ENCODE data around the gene PGRMC1.
"Not testable (repeated sequence)": the region's sequence is repeated elsewhere in the genome, so short reads cannot be mapped to it uniquely, and the experiment has no call there.

Gene PGRMC1

GRCh38 chrX:119235872-119236622, at the start of gene PGRMC1:
Gene PGRMC1 (plus strand): TSS chrX:119236285. CDS start chrX:119236364, 79 bp downstream.
- FAIRE-seq, result no peak

DNA sequence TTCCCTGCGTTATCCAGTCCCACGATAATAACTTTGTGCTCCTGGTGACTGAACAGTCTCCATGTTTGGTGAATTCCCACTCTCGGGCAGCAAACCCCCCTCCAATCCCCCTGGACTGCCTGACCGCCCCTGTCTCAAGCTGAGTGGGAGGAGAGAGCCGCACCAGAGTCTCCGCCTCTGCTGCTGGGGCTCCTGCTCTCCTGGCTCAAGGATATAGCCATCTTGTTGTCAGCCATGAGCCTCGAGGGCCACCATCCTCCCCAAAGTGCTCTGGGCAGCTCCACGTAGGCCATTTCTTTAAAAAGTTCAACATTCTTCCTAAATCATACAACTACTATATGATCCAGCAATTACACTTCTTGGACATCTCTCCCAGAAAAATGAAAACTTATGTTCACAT, 49.3 kb upstream of the PGRMC1 start:
- FAIRE-seq, result no peak

GRCh38 chrX:119187298-119187697, 48.8 kb upstream of the PGRMC1 start:
- FAIRE-seq, result no peak

DNA sequence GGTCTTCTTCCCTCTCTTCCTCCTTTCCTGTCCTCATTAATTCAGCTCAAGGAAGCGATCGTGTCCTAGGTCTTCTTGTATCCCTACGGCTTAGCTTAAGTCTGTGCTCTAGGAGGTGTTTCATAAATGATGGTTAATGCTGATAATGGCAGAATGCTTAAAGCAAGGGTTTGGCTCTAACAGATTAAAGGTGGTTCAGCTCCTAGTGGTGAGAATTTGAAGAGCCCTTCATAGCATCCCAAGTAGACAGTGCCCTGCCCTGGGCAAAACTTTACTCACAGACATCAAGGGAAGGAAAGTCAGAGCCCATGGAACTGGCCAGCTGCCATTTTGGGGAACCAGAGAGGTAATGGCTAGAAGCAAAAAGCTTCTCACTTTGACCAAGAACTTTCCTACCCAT, 47.0 kb upstream of the PGRMC1 start:
- FAIRE-seq, result no peak

GRCh38 chrX:119189595-119189994, 46.5 kb upstream of the PGRMC1 start:
- FAIRE-seq, result no peak

DNA sequence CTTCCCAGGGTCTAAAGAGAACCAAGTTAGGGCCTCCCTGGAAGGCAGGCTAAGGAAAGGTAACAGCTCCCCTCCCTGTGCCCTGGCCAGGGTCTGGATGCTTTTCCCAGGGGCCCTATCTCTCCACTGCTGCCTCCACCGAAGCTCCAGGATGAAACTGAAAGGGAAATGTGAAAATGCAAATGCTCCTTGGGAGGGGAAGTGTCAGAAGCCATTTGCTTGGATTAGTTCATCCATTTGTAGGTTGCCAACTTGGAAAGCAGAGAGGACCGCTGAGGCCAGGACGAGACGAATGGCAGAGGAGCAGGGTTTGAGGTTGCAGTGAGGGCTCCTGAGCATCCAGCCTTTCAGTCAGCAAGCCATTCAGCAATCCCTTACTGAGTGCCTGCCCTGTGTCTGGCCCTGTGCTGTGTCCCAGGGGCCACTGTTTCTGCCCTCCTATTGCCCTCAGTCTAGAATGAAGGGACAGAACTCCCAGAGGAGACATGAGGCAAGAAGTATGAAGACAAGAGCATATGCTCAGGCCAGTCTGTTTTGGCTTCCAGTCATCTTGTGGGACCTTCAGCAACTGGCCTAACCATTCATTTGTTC, 45.9 kb upstream of the PGRMC1 start:
- no peak for FAIRE-seq

DNA sequence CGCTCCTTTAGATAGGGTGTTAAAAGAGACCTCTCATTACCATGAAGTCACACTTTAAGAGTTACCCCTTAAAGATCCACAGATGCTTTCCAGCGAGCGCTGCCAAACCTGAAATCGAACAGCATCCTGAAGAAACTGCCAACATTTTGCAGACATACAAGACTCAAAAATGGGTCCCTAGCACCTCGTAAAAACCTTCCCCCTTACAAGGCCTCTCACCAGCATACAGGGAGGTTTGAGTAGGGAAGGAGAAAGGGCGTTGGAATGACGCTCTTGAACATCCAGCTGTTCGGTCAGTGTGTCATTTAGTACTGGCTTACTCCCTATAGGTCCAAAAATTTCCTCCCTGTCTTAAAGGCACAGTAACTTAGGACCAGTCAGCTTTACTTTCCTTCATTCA, 45.3 kb upstream of the PGRMC1 start:
- no peak for FAIRE-seq

DNA sequence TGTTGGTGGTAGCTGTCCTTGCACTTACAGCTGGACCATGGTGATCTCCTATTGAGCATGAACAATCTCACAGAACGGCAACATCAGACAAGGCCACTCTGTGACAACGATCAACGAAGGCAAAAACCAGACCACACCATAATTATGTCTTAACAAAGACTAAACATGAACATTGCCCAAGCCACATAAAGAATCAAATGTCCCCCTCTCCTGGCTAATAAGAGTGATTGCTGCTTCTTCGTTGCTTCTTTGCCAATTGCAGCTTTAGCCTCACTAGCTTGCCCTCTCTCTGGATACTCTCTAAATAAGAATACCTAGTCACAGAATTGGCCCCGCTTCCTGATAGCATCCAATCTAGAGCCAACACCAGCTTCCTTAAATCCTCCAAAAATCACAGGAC, 41.5 kb upstream of the PGRMC1 start:
- FAIRE-seq, result no peak

DNA sequence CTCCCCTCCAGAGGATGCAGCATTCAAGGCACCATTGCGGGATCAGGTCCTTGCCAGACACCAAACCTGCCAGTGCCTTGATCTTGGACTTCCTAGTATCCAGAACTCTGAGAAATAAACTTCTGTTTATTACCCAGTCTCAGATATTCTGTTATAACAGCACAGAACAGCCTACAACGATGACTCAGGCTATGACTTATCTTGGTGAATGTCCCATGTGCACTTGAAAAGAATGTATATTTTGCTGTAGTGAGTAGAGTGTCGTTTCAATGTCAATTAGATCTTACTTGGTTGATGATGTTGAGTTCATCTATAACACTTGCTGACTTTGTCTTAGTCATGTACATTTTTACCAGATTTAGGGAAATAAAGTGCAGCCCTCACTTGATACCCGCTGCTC, 34.5 kb upstream of the PGRMC1 start:
- no peak for FAIRE-seq

- FAIRE-seq, result no peak
Observed at GRCh38 chrX:119206203-119206602, 29.9 kb upstream of the PGRMC1 start.

DNA sequence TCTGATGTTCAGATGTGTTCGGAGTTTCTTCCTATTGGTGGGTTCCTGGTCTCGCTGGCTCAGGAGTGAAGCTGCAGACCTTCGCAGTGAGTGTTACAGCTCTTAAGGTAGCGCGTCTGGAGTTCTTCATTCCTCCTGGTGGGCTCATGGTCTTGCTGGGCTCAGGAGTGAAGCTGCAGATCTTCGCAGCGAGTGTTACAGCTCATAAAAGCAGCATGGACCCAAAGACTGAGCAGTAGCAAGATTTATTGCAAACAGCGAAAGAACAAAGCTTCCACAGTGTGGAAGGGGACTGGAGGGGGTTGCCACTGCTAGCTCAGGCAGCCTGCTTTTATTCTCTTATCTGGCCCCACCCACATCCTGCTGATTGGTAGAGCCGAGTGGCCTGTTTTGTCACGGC, 28.6 kb upstream of the PGRMC1 start:
- FAIRE-seq, result not testable (repeated sequence)

GRCh38 chrX:119208401-119209057, 27.6 kb upstream of the PGRMC1 start:
- FAIRE-seq, result no peak

DNA sequence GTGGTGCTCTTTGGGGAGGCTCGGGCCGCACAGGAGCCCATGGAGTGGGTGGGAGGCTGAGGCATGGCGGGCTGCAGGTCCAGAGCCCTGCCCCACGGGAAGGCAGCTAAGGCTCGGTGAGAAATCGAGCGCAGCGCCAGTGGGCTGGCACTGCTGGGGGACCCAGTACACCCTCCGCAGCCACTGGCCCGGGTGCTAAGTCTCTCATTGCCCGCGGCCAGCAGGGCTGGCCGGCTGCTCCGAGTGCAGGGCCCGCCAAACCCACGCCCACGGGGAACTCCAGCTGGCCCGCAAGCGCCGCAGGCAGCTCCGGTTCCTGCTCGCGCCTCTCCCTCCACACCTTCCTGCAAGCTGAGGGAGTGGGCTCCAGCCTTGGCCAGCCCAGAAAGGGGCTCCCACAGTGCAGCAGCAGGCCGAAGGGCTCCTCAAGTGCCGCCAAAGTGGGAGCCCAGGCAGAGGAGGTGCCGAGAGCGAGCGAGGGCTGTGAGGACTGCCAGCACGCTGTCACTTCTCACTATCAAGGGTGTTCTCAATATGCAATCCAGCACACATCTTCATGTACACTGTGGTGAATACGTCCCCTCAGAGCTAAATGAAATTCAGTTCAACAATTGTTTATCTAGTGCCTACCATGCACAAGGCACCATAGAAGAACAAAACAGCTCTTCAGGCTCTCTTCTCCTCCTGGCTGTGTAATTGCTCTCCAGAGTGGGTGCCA, 25.0 kb upstream of the PGRMC1 start:
- not testable (repeated sequence) for FAIRE-seq

- no peak for FAIRE-seq
Observed at GRCh38 chrX:119211649-119212014, 24.5 kb upstream of the PGRMC1 start.

DNA sequence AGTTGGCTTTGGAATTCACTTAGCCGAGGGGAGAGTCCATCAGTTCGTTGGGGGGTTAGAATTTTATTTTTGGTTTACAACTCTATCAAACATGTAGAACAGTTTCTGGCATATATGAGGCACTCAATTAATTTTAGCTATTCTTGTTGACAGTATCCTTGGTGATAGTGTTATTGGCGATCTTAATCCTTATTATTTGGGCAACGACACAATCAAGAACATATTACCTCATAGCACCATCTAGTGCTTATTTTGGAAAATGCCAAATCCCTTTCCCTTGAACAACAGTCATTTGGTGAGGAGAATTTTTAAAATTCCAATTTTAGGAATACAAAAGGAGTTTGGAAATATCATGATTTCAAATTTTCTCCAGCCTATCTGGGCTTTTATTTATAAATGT, 17.9 kb upstream of the PGRMC1 start:
- peak; percentile 96 for FAIRE-seq

GRCh38 chrX:119222932-119223331, 13.2 kb upstream of the PGRMC1 start:
- FAIRE-seq, result no peak

- FAIRE-seq, result no peak
Observed at GRCh38 chrX:119223783-119224182, 12.3 kb upstream of the PGRMC1 start.

- no peak for FAIRE-seq
Observed at GRCh38 chrX:119226446-119226845, 9.6 kb upstream of the PGRMC1 start.

GRCh38 chrX:119228512-119229252, 7.4 kb upstream of the PGRMC1 start:
- no peak for FAIRE-seq

DNA sequence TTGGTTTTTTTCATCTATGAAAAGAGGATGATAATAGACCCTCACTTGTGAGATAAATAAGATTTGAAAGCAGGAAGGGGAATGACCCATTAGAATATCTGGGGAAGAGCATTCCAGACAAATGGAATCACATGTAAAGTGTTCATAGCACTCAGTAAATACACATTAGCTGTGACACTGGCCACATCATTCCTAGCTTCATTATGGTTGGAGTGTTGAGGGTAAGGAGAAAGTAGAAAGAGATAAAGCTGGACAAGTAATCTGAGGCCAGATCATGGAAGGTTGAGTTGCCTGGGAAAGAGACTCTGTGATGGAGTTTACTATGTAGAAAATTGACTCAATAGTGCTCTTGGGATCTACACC, 6.9 kb upstream of the PGRMC1 start:
- no peak for FAIRE-seq

GRCh38 chrX:119230850-119231249, 5.2 kb upstream of the PGRMC1 start:
- no peak for FAIRE-seq

GRCh38 chrX:119231936-119232445, 4.1 kb upstream of the PGRMC1 start:
- FAIRE-seq, result no peak

DNA sequence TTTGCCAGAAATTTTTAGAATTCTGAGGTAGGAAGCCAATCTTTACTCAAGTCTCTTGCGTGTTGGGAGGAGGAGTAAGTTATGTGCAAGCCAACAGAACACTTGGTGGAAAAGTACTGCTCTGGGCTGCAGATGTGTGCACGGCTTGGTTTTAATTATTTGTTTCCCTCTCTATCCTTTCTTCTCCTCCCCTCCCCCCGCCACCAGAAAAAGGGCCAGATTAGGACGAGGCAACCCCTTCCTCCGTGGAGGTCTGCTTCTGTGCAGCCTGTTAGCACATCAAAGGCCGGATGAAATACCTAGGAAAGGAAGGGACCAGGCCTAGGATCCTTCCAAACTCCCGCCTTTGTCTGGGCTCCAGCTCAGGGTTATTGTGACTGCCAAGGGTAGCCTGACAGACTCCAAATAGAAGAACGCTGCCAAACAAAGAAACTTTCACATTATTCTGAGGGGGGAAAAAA, 1.0 kb upstream of the PGRMC1 start:
- FAIRE-seq, result no peak
